ENCODE data around the gene NMNAT1. TPM values are rescaled to one million over a fixed set of nuclear protein-coding genes. Genes with fewer than 3 reads are reported as not detected.
A peak's percentile ranks its signal among the peaks of the same experiment; 100 is the strongest.

NMNAT1 gene
- total RNA-seq, 1 experiment from 2014 or later, result 2.3 TPM

DNA sequence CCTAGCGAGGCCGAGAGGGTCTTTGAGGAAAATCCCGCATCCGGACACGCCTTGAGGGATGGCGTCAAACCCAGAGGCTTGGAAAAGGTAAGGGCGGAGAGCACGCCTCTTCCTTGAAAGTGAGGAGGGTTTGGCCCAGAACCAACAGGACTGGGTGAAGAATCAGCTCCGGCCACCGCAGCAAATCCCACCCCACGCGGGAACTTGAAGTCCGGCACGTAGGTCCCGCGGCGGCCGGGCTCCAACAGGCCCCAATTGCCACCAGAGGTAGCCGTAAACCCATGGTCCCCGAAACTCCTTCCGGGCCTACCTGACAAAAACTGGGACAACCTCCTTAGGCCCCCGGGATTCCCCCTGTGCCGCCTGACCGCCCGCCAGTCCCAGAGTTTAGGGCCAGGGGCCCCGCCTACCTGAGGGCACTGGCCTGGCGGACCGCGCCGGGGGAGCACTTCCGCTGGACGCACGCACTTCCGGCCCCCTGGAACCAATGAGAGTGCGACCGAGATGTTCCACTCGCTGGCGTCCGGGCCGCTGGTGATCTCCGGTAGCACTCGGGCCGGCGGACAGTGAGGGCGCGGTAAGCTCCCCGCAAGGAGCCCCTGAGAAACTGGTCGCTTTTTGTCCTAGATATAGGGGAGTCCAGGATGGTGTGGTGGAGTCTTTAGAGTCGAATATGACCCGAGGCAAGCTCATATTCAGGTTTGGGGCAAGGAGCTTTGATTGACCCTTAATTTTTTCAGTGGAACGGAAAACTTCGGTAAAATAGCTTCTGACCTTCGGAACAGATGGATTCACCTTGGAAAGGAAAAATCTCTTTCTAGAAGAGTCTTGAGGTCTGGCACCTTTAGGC, at the start of gene NMNAT1, which contains the start of gene LZIC (continued):
- TF ChIP-seq, protein P1, sequence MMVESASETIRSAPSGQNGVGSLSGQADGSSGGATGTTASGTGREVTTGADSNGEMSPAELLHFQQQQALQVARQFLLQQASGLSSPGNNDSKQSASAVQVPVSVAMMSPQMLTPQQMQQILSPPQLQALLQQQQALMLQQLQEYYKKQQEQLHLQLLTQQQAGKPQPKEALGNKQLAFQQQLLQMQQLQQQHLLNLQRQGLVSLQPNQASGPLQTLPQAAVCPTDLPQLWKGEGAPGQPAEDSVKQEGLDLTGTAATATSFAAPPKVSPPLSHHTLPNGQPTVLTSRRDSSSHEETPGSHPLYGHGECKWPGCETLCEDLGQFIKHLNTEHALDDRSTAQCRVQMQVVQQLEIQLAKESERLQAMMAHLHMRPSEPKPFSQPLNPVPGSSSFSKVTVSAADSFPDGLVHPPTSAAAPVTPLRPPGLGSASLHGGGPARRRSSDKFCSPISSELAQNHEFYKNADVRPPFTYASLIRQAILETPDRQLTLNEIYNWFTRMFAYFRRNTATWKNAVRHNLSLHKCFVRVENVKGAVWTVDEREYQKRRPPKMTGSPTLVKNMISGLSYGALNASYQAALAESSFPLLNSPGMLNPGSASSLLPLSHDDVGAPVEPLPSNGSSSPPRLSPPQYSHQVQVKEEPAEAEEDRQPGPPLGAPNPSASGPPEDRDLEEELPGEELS (CRISPR knock-in tag; IDR thresholded peaks at IDR 0.05), result peak; percentile 67; the same call in 1 of the 2 replicates
- TF ChIP-seq SOX15 (CRISPR knock-in tag; IDR thresholded peaks at IDR 0.05) (no peak), FOXK1 (CRISPR knock-in tag; IDR thresholded peaks at IDR 0.05) (peak; percentile 88), ZNF232 (CRISPR knock-in tag; IDR thresholded peaks at IDR 0.05) (peak; percentile 58), NFE2L1 (CRISPR knock-in tag; IDR thresholded peaks at IDR 0.05) (0 out of 2 replicates have a peak, but pooled peaks have one; percentile 45), GTF2I (CRISPR knock-in tag; conservative IDR thresholded peaks at IDR 0.05) (no peak), OVOL2 (CRISPR knock-in tag; IDR thresholded peaks at IDR 0.05; ENCODE audit: borderline replicate concordance) (no peak)
- TF ChIP-seq, protein P2, sequence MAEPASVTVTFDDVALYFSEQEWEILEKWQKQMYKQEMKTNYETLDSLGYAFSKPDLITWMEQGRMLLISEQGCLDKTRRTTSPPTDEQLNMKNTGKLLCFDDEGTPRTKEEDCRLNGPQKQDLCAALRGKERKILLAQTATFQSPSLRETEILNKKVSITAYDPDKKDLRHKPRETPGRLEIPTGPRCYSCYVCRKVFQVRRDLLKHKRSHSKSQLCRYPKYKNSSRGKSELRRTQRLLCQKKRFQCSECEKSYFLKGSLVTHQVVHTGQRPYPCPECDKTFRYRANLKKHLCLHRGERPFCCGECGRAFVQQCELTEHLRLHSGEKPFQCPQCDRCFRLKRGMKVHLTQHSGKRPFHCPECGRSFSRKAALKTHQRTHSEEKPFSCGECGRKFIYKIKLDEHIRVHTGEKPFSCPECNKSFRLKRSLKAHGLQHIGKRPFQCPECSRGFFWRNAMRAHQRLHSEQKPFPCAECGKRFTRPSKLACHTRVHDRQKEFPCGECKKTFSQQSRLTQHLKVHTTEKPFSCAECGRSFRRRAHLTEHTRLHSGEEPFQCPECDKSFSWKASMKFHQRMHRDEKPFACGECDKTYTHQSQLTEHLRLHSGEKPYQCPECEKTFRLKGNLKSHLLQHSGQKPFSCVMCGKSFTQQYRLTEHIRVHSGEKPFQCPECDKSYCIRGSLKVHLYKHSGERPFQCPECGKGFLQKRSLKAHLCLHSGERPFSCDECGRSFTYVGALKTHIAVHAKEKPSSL (CRISPR knock-in tag; conservative IDR thresholded peaks at IDR 0.05), result no peak
- TF ChIP-seq, protein P3, sequence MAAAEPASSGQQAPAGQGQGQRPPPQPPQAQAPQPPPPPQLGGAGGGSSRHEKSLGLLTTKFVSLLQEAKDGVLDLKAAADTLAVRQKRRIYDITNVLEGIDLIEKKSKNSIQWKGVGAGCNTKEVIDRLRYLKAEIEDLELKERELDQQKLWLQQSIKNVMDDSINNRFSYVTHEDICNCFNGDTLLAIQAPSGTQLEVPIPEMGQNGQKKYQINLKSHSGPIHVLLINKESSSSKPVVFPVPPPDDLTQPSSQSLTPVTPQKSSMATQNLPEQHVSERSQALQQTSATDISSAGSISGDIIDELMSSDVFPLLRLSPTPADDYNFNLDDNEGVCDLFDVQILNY (CRISPR knock-in tag; IDR thresholded peaks at IDR 0.05), result peak; percentile 34; the same call in 1 of the 2 replicates
- TF ChIP-seq, protein P4, sequence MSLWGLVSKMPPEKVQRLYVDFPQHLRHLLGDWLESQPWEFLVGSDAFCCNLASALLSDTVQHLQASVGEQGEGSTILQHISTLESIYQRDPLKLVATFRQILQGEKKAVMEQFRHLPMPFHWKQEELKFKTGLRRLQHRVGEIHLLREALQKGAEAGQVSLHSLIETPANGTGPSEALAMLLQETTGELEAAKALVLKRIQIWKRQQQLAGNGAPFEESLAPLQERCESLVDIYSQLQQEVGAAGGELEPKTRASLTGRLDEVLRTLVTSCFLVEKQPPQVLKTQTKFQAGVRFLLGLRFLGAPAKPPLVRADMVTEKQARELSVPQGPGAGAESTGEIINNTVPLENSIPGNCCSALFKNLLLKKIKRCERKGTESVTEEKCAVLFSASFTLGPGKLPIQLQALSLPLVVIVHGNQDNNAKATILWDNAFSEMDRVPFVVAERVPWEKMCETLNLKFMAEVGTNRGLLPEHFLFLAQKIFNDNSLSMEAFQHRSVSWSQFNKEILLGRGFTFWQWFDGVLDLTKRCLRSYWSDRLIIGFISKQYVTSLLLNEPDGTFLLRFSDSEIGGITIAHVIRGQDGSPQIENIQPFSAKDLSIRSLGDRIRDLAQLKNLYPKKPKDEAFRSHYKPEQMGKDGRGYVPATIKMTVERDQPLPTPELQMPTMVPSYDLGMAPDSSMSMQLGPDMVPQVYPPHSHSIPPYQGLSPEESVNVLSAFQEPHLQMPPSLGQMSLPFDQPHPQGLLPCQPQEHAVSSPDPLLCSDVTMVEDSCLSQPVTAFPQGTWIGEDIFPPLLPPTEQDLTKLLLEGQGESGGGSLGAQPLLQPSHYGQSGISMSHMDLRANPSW (CRISPR knock-in tag; conservative IDR thresholded peaks at IDR 0.05; ENCODE audit: low read depth), result no peak
- TF ChIP-seq, protein P5, sequence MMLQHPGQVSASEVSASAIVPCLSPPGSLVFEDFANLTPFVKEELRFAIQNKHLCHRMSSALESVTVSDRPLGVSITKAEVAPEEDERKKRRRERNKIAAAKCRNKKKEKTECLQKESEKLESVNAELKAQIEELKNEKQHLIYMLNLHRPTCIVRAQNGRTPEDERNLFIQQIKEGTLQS (CRISPR knock-in tag; conservative IDR thresholded peaks at IDR 0.05), result no peak
- TF ChIP-seq, protein P6, sequence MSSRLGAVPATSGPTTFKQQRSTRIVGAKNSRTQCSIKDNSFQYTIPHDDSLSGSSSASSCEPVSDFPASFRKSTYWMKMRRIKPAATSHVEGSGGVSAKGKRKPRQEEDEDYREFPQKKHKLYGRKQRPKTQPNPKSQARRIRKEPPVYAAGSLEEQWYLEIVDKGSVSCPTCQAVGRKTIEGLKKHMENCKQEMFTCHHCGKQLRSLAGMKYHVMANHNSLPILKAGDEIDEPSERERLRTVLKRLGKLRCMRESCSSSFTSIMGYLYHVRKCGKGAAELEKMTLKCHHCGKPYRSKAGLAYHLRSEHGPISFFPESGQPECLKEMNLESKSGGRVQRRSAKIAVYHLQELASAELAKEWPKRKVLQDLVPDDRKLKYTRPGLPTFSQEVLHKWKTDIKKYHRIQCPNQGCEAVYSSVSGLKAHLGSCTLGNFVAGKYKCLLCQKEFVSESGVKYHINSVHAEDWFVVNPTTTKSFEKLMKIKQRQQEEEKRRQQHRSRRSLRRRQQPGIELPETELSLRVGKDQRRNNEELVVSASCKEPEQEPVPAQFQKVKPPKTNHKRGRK (CRISPR knock-in tag; IDR thresholded peaks at IDR 0.05; ENCODE audit: borderline replicate concordance), result no peak

DNA sequence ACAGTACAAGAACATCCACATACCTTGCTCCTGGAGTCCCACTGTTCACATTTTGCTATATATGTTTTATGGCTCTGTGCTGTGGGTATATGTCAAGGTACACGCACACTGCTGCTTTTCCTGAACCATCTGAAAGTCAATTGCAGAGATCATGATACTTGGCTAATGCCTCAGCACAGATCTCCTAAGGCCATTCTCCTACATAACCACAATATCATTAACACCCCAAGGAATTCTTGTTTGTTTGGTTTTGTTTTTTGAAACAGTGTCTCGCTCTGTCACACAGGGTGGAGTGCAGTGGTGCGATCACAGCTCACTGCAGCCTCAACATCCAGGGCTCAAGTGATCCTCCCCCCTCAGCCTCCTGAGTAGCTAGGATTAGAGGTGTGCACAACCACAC, 49.2 kb upstream of the NMNAT1 start:
- ChIA-PET POLR2A (interaction anchor here (0.6 kb wide), 1 partner anchor 21 kb away, joined by 3 read pairs; no protein-coding TSS in a partner anchor), CTCF (interaction anchor here (1.3 kb wide), 1 partner anchor 172 kb away, joined by 4 read pairs; no protein-coding TSS in a partner anchor)
- Mint-ChIP-seq H3K27ac (peak overlapping the region; percentile 62), H3K4me3 (no peak overlapping the region), H3K36me3 (no peaks in the 10 kb centered on the region), H3K27me3 (ENCODE audit: low read depth) (no peaks in the 10 kb centered on the region), H3K9me3 (no peaks in the 10 kb centered on the region), H3K4me1 (peaks cover 38% of the 10 kb centered on the region)
- no peak for ATAC-seq
- TF ChIP-seq SMAD4 (CRISPR knock-in tag; IDR thresholded peaks at IDR 0.05) (no peak), ZNF317 (CRISPR knock-in tag; IDR thresholded peaks at IDR 0.05; ENCODE audit: borderline replicate concordance, low read depth) (no peak), TEAD1 (CRISPR knock-in tag; IDR thresholded peaks at IDR 0.05) (no peak), TEAD4 (CRISPR knock-in tag; IDR thresholded peaks at IDR 0.05) (no peak), ZNF219 (CRISPR knock-in tag; IDR thresholded peaks at IDR 0.05; ENCODE audit: borderline replicate concordance) (no peak), ZNF423 (CRISPR knock-in tag; IDR thresholded peaks at IDR 0.05) (no peak)
- TF ChIP-seq, protein P3 (CRISPR knock-in tag; IDR thresholded peaks at IDR 0.05), result no peak
- DNase-seq (ENCODE audit: low spot score), result no peak

All from WTC11 (cell line).